GM23248 (cell line): ENCODE measurements around the gene GNB2.

Source experiments
- EZH2 ChIP-seq: fragments of 200-600 bp; sonication (generic); IDR thresholded peaks from 2 replicates; pipeline ENCODE4 v1.6.1; 2018; ENCODE audit warnings: antibody characterized with exemption, mild to moderate bottlenecking; ENCODE audit not compliant: insufficient read depth, poor library complexity, severe bottlenecking
- EZH2phosphoT487 ChIP-seq: fragments of 200-600 bp; sonication (generic); IDR thresholded peaks from 2 replicates; pipeline ENCODE4 v1.6.1; 2018; ENCODE audit warnings: antibody characterized with exemption, moderate library complexity, mild to moderate bottlenecking, low read depth; ENCODE audit not compliant: insufficient read depth

- no peak for TF ChIP-seq EZH2
- TF ChIP-seq EZH2phosphoT487 = no peak
Observed at GRCh38 chr7:100677308-100678267, 4.0 kb downstream of the GNB2 start.
